ENCODE data around the gene IQSEC3. TPM values are rescaled to one million over a fixed set of nuclear protein-coding genes. Genes with fewer than 3 reads are reported as not detected.
"Not testable (repeated sequence)": the region's sequence is repeated elsewhere in the genome, so short reads cannot be mapped to it uniquely, and the experiment has no call there.

The IQSEC3 gene
- total and polyA plus RNA-seq, 7 experiments from 2014 or later: 0.36 to 5.5 (median 1.7) TPM; not detected in 1

DNA sequence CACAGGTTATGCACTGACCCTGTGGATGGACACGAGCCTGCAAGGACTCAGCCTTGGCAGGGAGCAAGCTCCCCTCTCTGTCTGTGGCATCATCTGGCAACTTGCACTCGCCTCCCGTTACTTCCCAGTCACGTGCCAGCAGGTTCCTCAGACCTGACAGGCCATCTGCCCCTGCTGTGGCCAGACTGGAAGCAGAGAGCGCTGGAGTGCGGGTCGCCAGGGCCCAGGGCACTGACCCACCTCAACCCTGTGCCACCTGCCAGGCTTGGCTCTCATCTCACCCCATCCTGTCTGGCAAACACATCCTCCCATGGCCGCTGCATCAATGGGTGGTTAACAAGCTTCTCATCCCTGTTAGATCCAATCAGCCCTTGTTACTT lies 119.0 kb downstream of the IQSEC3 start:
- ATAC-seq: no peak
- H3K4me3 Mint-ChIP-seq: no peak overlapping the region

DNA sequence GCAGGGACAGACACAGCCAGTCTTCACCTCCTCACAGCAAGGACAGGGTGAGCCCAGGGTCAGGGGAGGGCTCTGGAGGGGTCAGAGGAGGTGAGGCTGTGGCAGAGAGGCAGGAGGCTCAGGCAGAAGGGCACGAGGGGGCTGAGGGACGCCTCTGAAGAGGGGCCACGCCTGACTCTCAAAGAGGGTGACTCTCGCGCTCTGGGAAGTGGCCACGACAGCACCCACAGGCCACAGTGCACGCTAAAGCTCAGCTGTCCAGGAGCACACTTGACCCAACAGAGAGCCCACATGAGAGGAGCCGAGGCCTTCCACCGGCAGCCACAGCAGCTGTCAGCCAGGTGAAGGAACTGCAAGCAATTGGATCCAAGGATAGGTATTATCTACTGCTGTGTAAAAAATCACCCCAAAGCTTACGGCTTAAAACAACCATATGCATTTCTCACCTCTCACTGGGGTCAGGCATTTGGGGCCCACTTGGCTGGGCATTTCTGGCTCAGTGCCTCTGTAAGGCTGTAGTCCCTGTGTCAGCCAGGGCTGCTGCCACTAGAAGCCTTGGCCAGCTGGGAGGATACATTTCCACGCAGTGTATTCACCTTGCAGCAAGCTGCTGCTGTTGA lies 119.5 kb downstream of the IQSEC3 start:
- ATAC-seq (no peak), DNase-seq (no peak)
- Histone ChIP-seq H3K27ac (ENCODE audit: low read depth, low read length) (no peak overlapping the region), H3K4me1 (ENCODE audit: control insufficient read depth in 2 of 2, insufficient read depth in 2 of 2, low read length in 2 of 2) (no peaks in the 10 kb centered on the region), H3K27me3 (ENCODE audit: control insufficient read depth in 2 of 2, insufficient read depth in 2 of 2, low read length in 2 of 2) (peaks cover 0 to 4% of the 10 kb centered on the region in 2 donors), H3K9me3 (ENCODE audit: control insufficient read depth in 2 of 3, low read length in 3 of 3) (no peaks in the 10 kb centered on the region), H3K4me3 (ENCODE audit: low read length) (no peak overlapping the region), H3K36me3 (ENCODE audit: control insufficient read depth in 2 of 3, insufficient read depth in 3 of 3, low read length in 3 of 3) (no peaks in the 10 kb centered on the region)
- Mint-ChIP-seq H3K27ac (no peak overlapping the region), H3K4me1 (peaks cover 0 to 9% (median 4%) of the 10 kb centered on the region in 7 donors), H3K27me3 (peaks cover 7 to 28% (median 8%) of the 10 kb centered on the region in 5 donors), H3K36me3 (no peaks in the 10 kb centered on the region), H3K4me3 (no peak overlapping the region), H3K9me3 (peaks cover 0 to 1% (median 0%) of the 10 kb centered on the region in 11 donors)
- intact Hi-C loops (cut with micrococcal nuclease): no loop called here
- CTCF ChIA-PET: no interaction called here
- POLR2A ChIA-PET: interaction anchor here (0.6 kb wide), 1 partner anchor 13 kb away, joined by 3 read pairs; no protein-coding TSS in a partner anchor

More for the DNA sequence above, 119.0 kb downstream of the IQSEC3 start:
- H3K4me3 ChIP-seq (ENCODE audit: low read length): no peak overlapping the region
- H3K27ac ChIP-seq (ENCODE audit: low read depth, low read length): no peak overlapping the region
- no peaks in the 10 kb centered on the region for H3K4me1 ChIP-seq (ENCODE audit: control insufficient read depth in 2 of 2, insufficient read depth in 2 of 2, low read length in 2 of 2)
- no peaks in the 10 kb centered on the region for H3K36me3 ChIP-seq (ENCODE audit: control insufficient read depth in 2 of 3, insufficient read depth in 3 of 3, low read length in 3 of 3)
- no peak overlapping the region for H3K27ac Mint-ChIP-seq
- no peaks in the 10 kb centered on the region for H3K9me3 ChIP-seq (ENCODE audit: control insufficient read depth in 2 of 3, low read length in 3 of 3)
- no peak for DNase-seq
- peaks cover 0 to 1% (median 0%) of the 10 kb centered on the region in 11 donors for H3K9me3 Mint-ChIP-seq
- POLR2A ChIA-PET: no interaction called here
- CTCF ChIA-PET: no interaction called here
- peaks cover 0 to 9% (median 6%) of the 10 kb centered on the region in 7 donors for H3K4me1 Mint-ChIP-seq
- intact Hi-C loops (cut with micrococcal nuclease): no loop called here
- H3K27me3 Mint-ChIP-seq: peaks cover 7 to 28% (median 8%) of the 10 kb centered on the region in 5 donors
- no peaks in the 10 kb centered on the region for H3K36me3 Mint-ChIP-seq
- H3K27me3 ChIP-seq (ENCODE audit: control insufficient read depth in 2 of 2, insufficient read depth in 2 of 2, low read length in 2 of 2): peaks cover 0 to 4% of the 10 kb centered on the region in 2 donors

- H3K36me3 Mint-ChIP-seq; H3K4me1 ChIP-seq (ENCODE audit: control insufficient read depth in 2 of 2, insufficient read depth in 2 of 2, low read length in 2 of 2); H3K36me3 ChIP-seq (ENCODE audit: control insufficient read depth in 2 of 3, insufficient read depth in 3 of 3, low read length in 3 of 3); H3K27me3 ChIP-seq (ENCODE audit: control insufficient read depth in 2 of 2, insufficient read depth in 2 of 2, low read length in 2 of 2); H3K27ac ChIP-seq (ENCODE audit: low read depth, low read length); H3K9me3 Mint-ChIP-seq; POLR2A ChIA-PET; CTCF ChIA-PET; DNase-seq; H3K4me1 Mint-ChIP-seq; intact Hi-C loops (cut with micrococcal nuclease); H3K9me3 ChIP-seq (ENCODE audit: control insufficient read depth in 2 of 3, low read length in 3 of 3); H3K27ac Mint-ChIP-seq: not testable (repeated sequence)
- H3K27me3 Mint-ChIP-seq: peaks cover 5 to 36% (median 21%) of the 10 kb centered on the region in 5 donors
- peak overlapping the region; percentile 73 to 89 (median 84) for H3K4me3 Mint-ChIP-seq
- peak overlapping the region; percentile 40 for H3K4me3 ChIP-seq (ENCODE audit: low read length)
- peak; percentile 14 for ATAC-seq
Observed at GRCh38 chr12:187986-188909, 121.7 kb downstream of the IQSEC3 start.

GRCh38 chr12:188910-189621 lies 122.5 kb downstream of the IQSEC3 start:
- Histone ChIP-seq H3K27me3 (ENCODE audit: control insufficient read depth in 2 of 2, insufficient read depth in 2 of 2, low read length in 2 of 2) (peaks cover 0 to 4% of the 10 kb centered on the region in 2 donors), H3K4me1 (ENCODE audit: control insufficient read depth in 2 of 2, insufficient read depth in 2 of 2, low read length in 2 of 2) (no peaks in the 10 kb centered on the region), H3K4me3 (ENCODE audit: low read length) (peak overlapping the region; percentile 40), H3K27ac (ENCODE audit: low read depth, low read length) (no peak overlapping the region), H3K9me3 (ENCODE audit: control insufficient read depth in 2 of 3, low read length in 3 of 3) (no peaks in the 10 kb centered on the region), H3K36me3 (ENCODE audit: control insufficient read depth in 2 of 3, insufficient read depth in 3 of 3, low read length in 3 of 3) (no peaks in the 10 kb centered on the region)
- peak overlapping the region in 1 of 9 donors; percentile 21 for H3K27ac Mint-ChIP-seq
- peaks cover 0 to 4% (median 0%) of the 10 kb centered on the region in 11 donors for H3K9me3 Mint-ChIP-seq
- peaks cover 5 to 31% (median 24%) of the 10 kb centered on the region in 5 donors for H3K27me3 Mint-ChIP-seq
- H3K36me3 Mint-ChIP-seq: no peaks in the 10 kb centered on the region
- peak; percentile 89 for ATAC-seq
- peak overlapping the region; percentile 73 to 89 (median 84) for H3K4me3 Mint-ChIP-seq
- H3K4me1 Mint-ChIP-seq: peaks cover 0 to 9% (median 4%) of the 10 kb centered on the region in 7 donors
- peak in 7 of 9 donors; percentile 17 to 60 (median 31) for DNase-seq
- ChIA-PET CTCF (no interaction called here), POLR2A (no interaction called here)
- intact Hi-C loops (cut with micrococcal nuclease): no loop called here

DNA sequence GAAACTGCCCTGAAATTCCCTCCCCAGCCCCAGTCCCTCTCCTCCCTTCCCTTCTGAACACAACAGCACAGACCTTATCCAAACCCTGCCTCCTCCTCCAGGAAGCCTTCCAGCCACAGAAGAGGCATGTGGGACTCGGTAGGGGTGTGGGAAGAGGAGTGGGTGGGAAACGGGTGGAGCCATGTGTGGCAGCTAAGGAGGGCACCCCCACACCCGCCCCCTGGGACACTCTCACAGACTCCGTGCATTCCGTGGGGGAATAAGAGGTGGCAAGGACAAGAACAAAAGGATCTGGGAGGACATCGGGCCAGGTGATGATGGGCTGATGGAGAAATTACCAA lies 123.0 kb downstream of the IQSEC3 start:
- peaks cover 0 to 4% (median 0%) of the 10 kb centered on the region in 11 donors for H3K9me3 Mint-ChIP-seq
- Histone ChIP-seq H3K36me3 (ENCODE audit: control insufficient read depth in 2 of 3, insufficient read depth in 3 of 3, low read length in 3 of 3) (no peaks in the 10 kb centered on the region), H3K27me3 (ENCODE audit: control insufficient read depth in 2 of 2, insufficient read depth in 2 of 2, low read length in 2 of 2) (peaks cover 0 to 4% of the 10 kb centered on the region in 2 donors), H3K4me3 (ENCODE audit: low read length) (no peak overlapping the region), H3K27ac (ENCODE audit: low read depth, low read length) (no peak overlapping the region), H3K4me1 (ENCODE audit: control insufficient read depth in 2 of 2, insufficient read depth in 2 of 2, low read length in 2 of 2) (no peaks in the 10 kb centered on the region), H3K9me3 (ENCODE audit: control insufficient read depth in 2 of 3, low read length in 3 of 3) (no peaks in the 10 kb centered on the region)
- POLR2A ChIA-PET: no interaction called here
- ATAC-seq (no peak), DNase-seq (no peak)
- H3K27ac Mint-ChIP-seq: no peak overlapping the region
- CTCF ChIA-PET: no interaction called here
- intact Hi-C loops (cut with micrococcal nuclease): no loop called here
- peaks cover 0 to 9% (median 4%) of the 10 kb centered on the region in 7 donors for H3K4me1 Mint-ChIP-seq
- H3K4me3 Mint-ChIP-seq: peak overlapping the region in 4 of 10 donors; percentile 39 to 88 (median 84)
- peaks cover 5 to 31% (median 24%) of the 10 kb centered on the region in 5 donors for H3K27me3 Mint-ChIP-seq
- H3K36me3 Mint-ChIP-seq: no peaks in the 10 kb centered on the region

GRCh38 chr12:190881-191280 lies 124.3 kb downstream of the IQSEC3 start:
- Histone ChIP-seq H3K4me3 (ENCODE audit: low read length) (no peak overlapping the region), H3K27ac (ENCODE audit: low read depth, low read length) (no peak overlapping the region), H3K9me3 (ENCODE audit: control insufficient read depth in 2 of 3, low read length in 3 of 3) (no peaks in the 10 kb centered on the region), H3K4me1 (ENCODE audit: control insufficient read depth in 2 of 2, insufficient read depth in 2 of 2, low read length in 2 of 2) (no peaks in the 10 kb centered on the region), H3K27me3 (ENCODE audit: control insufficient read depth in 2 of 2, insufficient read depth in 2 of 2, low read length in 2 of 2) (peaks cover 0 to 4% of the 10 kb centered on the region in 2 donors), H3K36me3 (ENCODE audit: control insufficient read depth in 2 of 3, insufficient read depth in 3 of 3, low read length in 3 of 3) (no peaks in the 10 kb centered on the region)
- Mint-ChIP-seq H3K27me3 (peaks cover 3 to 27% (median 19%) of the 10 kb centered on the region in 5 donors), H3K4me1 (peaks cover 0 to 9% (median 3%) of the 10 kb centered on the region in 7 donors), H3K9me3 (peaks cover 0 to 4% (median 0%) of the 10 kb centered on the region in 11 donors), H3K4me3 (no peak overlapping the region), H3K27ac (no peak overlapping the region), H3K36me3 (no peaks in the 10 kb centered on the region)
- ChIA-PET CTCF (no interaction called here), POLR2A (no interaction called here)
- intact Hi-C loops (cut with micrococcal nuclease): no loop called here
- DNase-seq: no peak
- ATAC-seq: no peak

Data from naive thymus-derived CD4-positive, alpha-beta T cell (primary cell).